WTC11 (cell line): Measurements from ENCODE around the gene LMOD2. TPM values are rescaled to one million over a fixed set of nuclear protein-coding genes. Genes with fewer than 3 reads are reported as not detected.

Source experiments
- ATAC-seq: fragments of 200-7000 bp; cut with Tn5 transposase; 2 replicates; pipeline ENCODE4 v1.10.0; 2021; ENCODE audit warnings: mild to moderate bottlenecking, moderate library complexity
- CTCF ChIA-PET: fragments of 300-600 bp; sonication (Branson Sonifier 250); formaldehyde crosslinking; loops from one replicate; lab custom pipeline; 2021; ENCODE audit warnings: antibody characterized with exemption; lab: Charles Lee
- POLR2A ChIA-PET: fragments of 350-600 bp; sonication (Branson Sonifier 250); formaldehyde crosslinking; loops from one replicate; lab custom pipeline; 2021; ENCODE audit warnings: antibody characterized with exemption; lab: Charles Lee
- DNase-seq: peaks from one replicate; pipeline ENCODE4 v3.0.0; 2021; ENCODE audit warnings: low spot score
- H3K27ac Mint-ChIP-seq: 2 replicates; pipeline ENCODE4 v1.8.0; 2021; ENCODE audit warnings: mixed read lengths
- H3K27me3 Mint-ChIP-seq: 2 replicates; pipeline ENCODE4 v1.8.0; 2021; ENCODE audit warnings: low read depth, mild to moderate bottlenecking, moderate library complexity, mixed read lengths
- H3K36me3 Mint-ChIP-seq: 2 replicates; pipeline ENCODE4 v1.8.0; 2021; ENCODE audit warnings: mixed read lengths
- H3K4me1 Mint-ChIP-seq: 2 replicates; pipeline ENCODE4 v1.8.0; 2022; ENCODE audit warnings: mixed read lengths
- H3K4me3 Mint-ChIP-seq: 2 replicates; pipeline ENCODE4 v1.8.0; 2021; ENCODE audit warnings: mild to moderate bottlenecking, moderate library complexity, mixed read lengths
- H3K9me3 Mint-ChIP-seq: 2 replicates; pipeline ENCODE4 v1.8.0; 2021; ENCODE audit warnings: mixed read lengths
- AR ChIP-seq: fragments of 250-450 bp; sonication (Bioruptor Pico); IDR thresholded peaks from 2 replicates; pipeline ENCODE4 v1.9.0; 2021; ENCODE audit warnings: mild to moderate bottlenecking
- ATF1 ChIP-seq: sonication (generic); formaldehyde crosslinking; IDR thresholded peaks from 2 replicates; pipeline ENCODE4 v1.8.1; 2023; ENCODE audit warnings: mild to moderate bottlenecking, moderate library complexity, missing genetic modification reagents
- ERG ChIP-seq: fragments of 250-450 bp; sonication (Bioruptor Pico); IDR thresholded peaks from 2 replicates; pipeline ENCODE4 v1.8.0; 2021; ENCODE audit warnings: mild to moderate bottlenecking
- FOXK1 ChIP-seq: sonication (generic); formaldehyde crosslinking; IDR thresholded peaks from 2 replicates; pipeline ENCODE4 v1.8.0; 2022; ENCODE audit warnings: mild to moderate bottlenecking, moderate library complexity, missing genetic modification reagents
- IRF2 ChIP-seq: sonication (generic); formaldehyde crosslinking; IDR thresholded peaks from 2 replicates; pipeline ENCODE4 v1.8.0; 2022; ENCODE audit warnings: low read depth, missing genetic modification reagents, borderline replicate concordance
- KAT7 ChIP-seq: sonication (generic); formaldehyde crosslinking; IDR thresholded peaks from 2 replicates; pipeline ENCODE4 v1.8.1; 2023; ENCODE audit warnings: missing genetic modification reagents, mild to moderate bottlenecking, borderline replicate concordance
- MXD4 ChIP-seq: fragments of 250-450 bp; sonication (Bioruptor Pico); IDR thresholded peaks from 2 replicates; pipeline ENCODE4 v1.8.0; 2021; ENCODE audit warnings: mild to moderate bottlenecking, moderate library complexity, borderline replicate concordance
- PREB ChIP-seq: sonication (generic); formaldehyde crosslinking; IDR thresholded peaks from 2 replicates; pipeline ENCODE4 v1.8.1; 2022; ENCODE audit warnings: mild to moderate bottlenecking, missing genetic modification reagents, moderate library complexity, borderline replicate concordance
- RELA ChIP-seq: sonication (generic); formaldehyde crosslinking; IDR thresholded peaks from 2 replicates; pipeline ENCODE4 v1.8.1; 2022; ENCODE audit warnings: missing genetic modification reagents, mild to moderate bottlenecking, borderline replicate concordance
- SMAD3 ChIP-seq: sonication (generic); formaldehyde crosslinking; IDR thresholded peaks from 2 replicates; pipeline ENCODE4 v1.8.0; 2022; ENCODE audit warnings: missing genetic modification reagents, mild to moderate bottlenecking, borderline replicate concordance
- SOX15 ChIP-seq: fragments of 250-450 bp; sonication (Bioruptor Pico); IDR thresholded peaks from 2 replicates; pipeline ENCODE4 v1.9.0; 2021; ENCODE audit warnings: mild to moderate bottlenecking
- SP1 ChIP-seq: sonication (generic); formaldehyde crosslinking; conservative IDR thresholded peaks from 2 replicates; pipeline ENCODE4 v1.8.1; 2022; ENCODE audit warnings: missing genetic modification reagents
- TEAD4 ChIP-seq: sonication (generic); formaldehyde crosslinking; IDR thresholded peaks from 2 replicates; pipeline ENCODE4 v1.8.0; 2022; ENCODE audit warnings: mild to moderate bottlenecking, missing genetic modification reagents
- ZBTB21 ChIP-seq: sonication (generic); formaldehyde crosslinking; IDR thresholded peaks from 2 replicates; pipeline ENCODE4 v1.8.1; 2023; ENCODE audit warnings: mild to moderate bottlenecking, missing genetic modification reagents, borderline replicate concordance
- ZBTB43 ChIP-seq: sonication (generic); formaldehyde crosslinking; IDR thresholded peaks from 2 replicates; pipeline ENCODE4 v1.8.1; 2023; ENCODE audit warnings: mild to moderate bottlenecking, missing genetic modification reagents
- ZNF263 ChIP-seq: sonication (generic); formaldehyde crosslinking; IDR thresholded peaks from 2 replicates; pipeline ENCODE4 v1.8.1; 2022; ENCODE audit warnings: low read depth, mild to moderate bottlenecking, moderate library complexity, missing genetic modification reagents
- ZNF512 ChIP-seq: sonication (generic); formaldehyde crosslinking; IDR thresholded peaks from 2 replicates; pipeline ENCODE4 v1.8.1; 2022; ENCODE audit warnings: missing genetic modification reagents, borderline replicate concordance
- ZSCAN18 ChIP-seq: fragments of 250-450 bp; sonication (Bioruptor Pico); IDR thresholded peaks from 2 replicates; pipeline ENCODE4 v2.1.2; 2022; ENCODE audit warnings: mild to moderate bottlenecking, moderate library complexity
- total RNA-seq: library from RNA; stranded (reverse); gene quantifications from 3 replicates; pipeline ENCODE4 v1.2.3, GENCODE V29; 2021

LMOD2 gene
- total RNA-seq, 1 experiment from 2014 or later, result not detected

GRCh38 chr7:123680580-123680979 lies 24.9 kb downstream of the LMOD2 start (continued):
- no peak for TF ChIP-seq AR
- TF ChIP-seq ZNF512 (CRISPR knock-in tag), result no peak
- TF ChIP-seq, all 79 proteins: peak for 0

- TF ChIP-seq SMAD3 (CRISPR knock-in tag) (no peak), FOXK1 (CRISPR knock-in tag) (no peak), TEAD4 (CRISPR knock-in tag) (no peak), KAT7 (CRISPR knock-in tag) (no peak), RELA (no peak), ZNF263 (CRISPR knock-in tag) (no peak), PREB (CRISPR knock-in tag) (no peak), ZSCAN18 (CRISPR knock-in tag) (no peak), SOX15 (CRISPR knock-in tag) (no peak), ZBTB21 (no peak), MXD4 (CRISPR knock-in tag) (no peak), ATF1 (CRISPR knock-in tag) (no peak), IRF2 (CRISPR knock-in tag) (no peak), ZBTB43 (CRISPR knock-in tag) (no peak), SP1 (CRISPR knock-in tag) (no peak), ERG (CRISPR knock-in tag) (no peak)
- no peaks in the 10 kb centered on the region for H3K27me3 Mint-ChIP-seq
- H3K9me3 Mint-ChIP-seq, result no peaks in the 10 kb centered on the region
- ATAC-seq (no peak), DNase-seq (no peak)
- ChIA-PET CTCF (interaction anchor here (1.2 to 2.0 kb wide), 4 partner anchors 20 to 57 kb away, joined by 3 to 49 read pairs (median 21); no protein-coding TSS in a partner anchor), POLR2A (no interaction called here)
- H3K36me3 Mint-ChIP-seq, result peaks cover 6% of the 10 kb centered on the region
- no peak overlapping the region for H3K27ac Mint-ChIP-seq
- no peak overlapping the region for H3K4me3 Mint-ChIP-seq
- peaks cover 6% of the 10 kb centered on the region; the same call in 1 of the 2 replicates for H3K4me1 Mint-ChIP-seq
These were observed 25.9 kb downstream of the LMOD2 start for GRCh38 chr7:123681561-123681960.
